CD4-positive, alpha-beta T cell (primary cell): ENCODE measurements around the gene RYR2. TPM values are rescaled to one million over a fixed set of nuclear protein-coding genes. Genes with fewer than 3 reads are reported as not detected.

Source experiments
- ATAC-seq: fragments of 200-7000 bp; cut with Tn5 transposase; one replicate; pipeline ENCODE4 v1.10.0; 2022; ENCODE audit warnings: mild to moderate bottlenecking; ENCODE audit not compliant: poor library complexity
- CTCF ChIA-PET: fragments of 350-600 bp; sonication (Branson Sonifier 250); formaldehyde crosslinking; loops from one replicate; lab custom pipeline; 2021; ENCODE audit warnings: antibody characterized with exemption, inconsistent platforms; lab: Charles Lee
- POLR2A ChIA-PET: fragments of 350-600 bp; sonication (Branson Sonifier 250); formaldehyde crosslinking; loops from one replicate; lab custom pipeline; 2021; ENCODE audit warnings: antibody characterized with exemption, inconsistent platforms; lab: Charles Lee
- DNase-seq, 14 experiments: peaks; one replicate each; pipeline ENCODE4 v3.0.0-alpha.2; 2013 to 2020; ENCODE audit warnings: mixed read lengths in 2 of 14
- H3K27ac ChIP-seq, 2 donors: one replicate each; pipeline versions ENCODE4 v1.5.1 to v1.7.0; 2013; ENCODE audit warnings: low read length in 2 of 2, low read depth in 1 of 2, mild to moderate bottlenecking in 1 of 2
- H3K27me3 ChIP-seq, 2 experiments: 1 replicate in 1 of 2; 2 replicates in 1 of 2; pipeline versions ENCODE4 v1.6.1 to v1.7.0; 2013; ENCODE audit warnings: low read length in 2 of 2, control low read depth in 1 of 2, mild to moderate bottlenecking in 1 of 2, moderate library complexity in 1 of 2; ENCODE audit not compliant: insufficient read depth in 2 of 2, control insufficient read depth in 1 of 2
- H3K36me3 ChIP-seq: one replicate; pipeline ENCODE4 v1.6.1; 2013; ENCODE audit warnings: low read length, control low read depth; ENCODE audit not compliant: insufficient read depth
- H3K4me1 ChIP-seq: one replicate; pipeline ENCODE4 v1.6.1; 2013; ENCODE audit warnings: low read length, control low read depth; ENCODE audit not compliant: insufficient read depth
- H3K4me3 ChIP-seq: one replicate; pipeline ENCODE4 v1.5.1; 2013; ENCODE audit warnings: mild to moderate bottlenecking, low read length, moderate library complexity
- H3K9me3 ChIP-seq, 2 experiments: 1 replicate in 1 of 2; 2 replicates in 1 of 2; pipeline versions ENCODE4 v1.6.1 to v1.7.0; 2013; ENCODE audit warnings: low read length in 2 of 2, mild to moderate bottlenecking in 2 of 2, control low read depth in 1 of 2, moderate library complexity in 1 of 2; ENCODE audit not compliant: control insufficient read depth in 1 of 2, insufficient read depth in 1 of 2
- H3K27ac Mint-ChIP-seq: one replicate; pipeline ENCODE4 v1.8.0; 2020; ENCODE audit warnings: mixed read lengths
- H3K27me3 Mint-ChIP-seq: one replicate; pipeline ENCODE4 v1.8.0; 2021; ENCODE audit warnings: mixed read lengths
- H3K36me3 Mint-ChIP-seq: one replicate; pipeline ENCODE4 v1.8.0; 2021; ENCODE audit warnings: low read depth, mixed read lengths
- H3K4me1 Mint-ChIP-seq: one replicate; pipeline ENCODE4 v1.8.0; 2021; ENCODE audit warnings: low read depth, mixed read lengths
- H3K4me3 Mint-ChIP-seq: one replicate; pipeline ENCODE4 v1.8.0; 2020; ENCODE audit warnings: mild to moderate bottlenecking, mixed read lengths
- H3K9me3 Mint-ChIP-seq: one replicate; pipeline ENCODE4 v1.8.0; 2020; ENCODE audit warnings: mixed read lengths
- intact Hi-C, 2 experiments: fragments of 100-400 bp; cut with DNase I in 1 of 2; cut with micrococcal nuclease in 1 of 2; formaldehyde crosslinking; loops; one replicate each; pipeline versions ENCODE4 v1.15.1 to v1.9.0; 2023 to 2025; cut with DNase I, micrococcal nuclease
- total RNA-seq, 174 experiments: library from RNA in 2 of 174; stranded (reverse) in 2 of 174; gene quantifications; one replicate each; pipeline ENCODE4 v1.2.3 and lab custom pipeline; 2021 to 2026
- TF ChIP-seq, protein P1 (sequence below): fragments of 200-600 bp; IDR thresholded peaks from one replicate; pipeline ENCODE4 v1.8.0; 2022; ENCODE audit warnings: antibody characterized with exemption, mild to moderate bottlenecking

RYR2 gene
- total RNA-seq, 2 experiments from 2014 or later = not detected

- POLR2A ChIA-PET = no interaction called here
- CTCF ChIA-PET = no interaction called here
- no peaks in the 10 kb centered on the region for H3K36me3 Mint-ChIP-seq
- H3K4me3 Mint-ChIP-seq = no peak overlapping the region
- no peaks in the 10 kb centered on the region for H3K9me3 ChIP-seq
- H3K4me1 Mint-ChIP-seq = no peaks in the 10 kb centered on the region
- no peak overlapping the region for H3K4me3 ChIP-seq
- H3K27ac Mint-ChIP-seq = no peak overlapping the region
- no peak overlapping the region for H3K27ac ChIP-seq
- no peaks in the 10 kb centered on the region for H3K4me1 ChIP-seq
- TF ChIP-seq, protein P1, sequence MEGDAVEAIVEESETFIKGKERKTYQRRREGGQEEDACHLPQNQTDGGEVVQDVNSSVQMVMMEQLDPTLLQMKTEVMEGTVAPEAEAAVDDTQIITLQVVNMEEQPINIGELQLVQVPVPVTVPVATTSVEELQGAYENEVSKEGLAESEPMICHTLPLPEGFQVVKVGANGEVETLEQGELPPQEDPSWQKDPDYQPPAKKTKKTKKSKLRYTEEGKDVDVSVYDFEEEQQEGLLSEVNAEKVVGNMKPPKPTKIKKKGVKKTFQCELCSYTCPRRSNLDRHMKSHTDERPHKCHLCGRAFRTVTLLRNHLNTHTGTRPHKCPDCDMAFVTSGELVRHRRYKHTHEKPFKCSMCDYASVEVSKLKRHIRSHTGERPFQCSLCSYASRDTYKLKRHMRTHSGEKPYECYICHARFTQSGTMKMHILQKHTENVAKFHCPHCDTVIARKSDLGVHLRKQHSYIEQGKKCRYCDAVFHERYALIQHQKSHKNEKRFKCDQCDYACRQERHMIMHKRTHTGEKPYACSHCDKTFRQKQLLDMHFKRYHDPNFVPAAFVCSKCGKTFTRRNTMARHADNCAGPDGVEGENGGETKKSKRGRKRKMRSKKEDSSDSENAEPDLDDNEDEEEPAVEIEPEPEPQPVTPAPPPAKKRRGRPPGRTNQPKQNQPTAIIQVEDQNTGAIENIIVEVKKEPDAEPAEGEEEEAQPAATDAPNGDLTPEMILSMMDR = no peak
- DNase-seq (no peak), ATAC-seq (no peak)
- no peaks in the 10 kb centered on the region for H3K36me3 ChIP-seq
- peaks cover 2% of the 10 kb centered on the region for H3K9me3 Mint-ChIP-seq
- intact Hi-C loops = no loop called here
- H3K27me3 Mint-ChIP-seq = no peaks in the 10 kb centered on the region
- H3K27me3 ChIP-seq = no peaks in the 10 kb centered on the region
Measured at GRCh38 chr1:237180256-237180655, 138.3 kb downstream of the RYR2 start.

- H3K4me3 ChIP-seq = no peak overlapping the region
- intact Hi-C loops = no loop called here
- Mint-ChIP-seq H3K36me3 (no peaks in the 10 kb centered on the region), H3K9me3 (peaks cover 2% of the 10 kb centered on the region), H3K4me3 (no peak overlapping the region), H3K27me3 (no peaks in the 10 kb centered on the region), H3K4me1 (no peaks in the 10 kb centered on the region), H3K27ac (no peak overlapping the region)
- ATAC-seq = no peak
- TF ChIP-seq, protein P1 = no peak
- ChIA-PET POLR2A (no interaction called here), CTCF (no interaction called here)
- no peaks in the 10 kb centered on the region for H3K4me1 ChIP-seq
- no peak overlapping the region for H3K27ac ChIP-seq
- no peak for DNase-seq
- no peaks in the 10 kb centered on the region for H3K27me3 ChIP-seq
- H3K9me3 ChIP-seq = no peaks in the 10 kb centered on the region
- H3K36me3 ChIP-seq = no peaks in the 10 kb centered on the region
Measured at GRCh38 chr1:237181743-237182317, 139.8 kb downstream of the RYR2 start.

DNA sequence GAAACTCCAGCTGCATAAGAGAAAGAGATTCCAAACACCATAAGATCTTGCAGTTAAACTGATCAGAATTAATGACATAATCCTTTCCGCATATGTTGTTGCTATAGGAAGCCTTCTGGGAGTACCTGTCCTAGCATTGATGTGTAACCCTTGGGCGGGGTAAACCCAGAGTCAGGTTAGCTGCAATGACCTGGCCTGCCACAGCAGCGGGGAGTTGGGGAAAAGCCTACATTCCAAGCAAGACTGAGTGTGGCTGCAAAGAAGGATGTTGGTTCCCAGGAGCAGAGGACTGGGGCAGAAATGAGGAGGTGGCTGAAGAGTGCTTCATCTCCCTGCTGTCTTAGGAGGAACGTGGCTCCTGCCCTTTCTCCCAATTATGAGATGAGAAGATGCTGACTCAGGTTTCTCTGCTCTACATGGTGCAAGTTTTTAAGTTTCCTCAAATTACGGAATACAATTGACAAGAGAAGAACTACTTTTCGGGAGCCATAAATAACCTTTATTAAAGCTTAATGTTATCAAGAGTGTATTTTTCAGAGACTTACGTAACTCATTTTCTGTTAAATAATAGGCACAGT, 142.1 kb downstream of the RYR2 start:
- H3K27ac ChIP-seq = no peak overlapping the region
- Mint-ChIP-seq H3K4me3 (no peak overlapping the region), H3K27ac (no peak overlapping the region), H3K4me1 (no peaks in the 10 kb centered on the region), H3K9me3 (peaks cover 2% of the 10 kb centered on the region), H3K27me3 (no peaks in the 10 kb centered on the region), H3K36me3 (no peaks in the 10 kb centered on the region)
- H3K4me3 ChIP-seq = no peak overlapping the region
- no peak for ATAC-seq
- no peaks in the 10 kb centered on the region for H3K27me3 ChIP-seq
- no peaks in the 10 kb centered on the region for H3K36me3 ChIP-seq
- TF ChIP-seq, protein P1 = no peak
- CTCF ChIA-PET = no interaction called here
- H3K9me3 ChIP-seq = no peaks in the 10 kb centered on the region
- no peak for DNase-seq
- intact Hi-C loops = no loop called here
- POLR2A ChIA-PET = no interaction called here
- no peaks in the 10 kb centered on the region for H3K4me1 ChIP-seq
